H1 (cell line): ENCODE data around the gene FOXN3.

Experiments
- KDM5A ChIP-seq: fragments of 200-600 bp; IDR thresholded peaks from 2 replicates; pipeline ENCODE4 v1.7.1; 2012; ENCODE audit warnings: mild to moderate bottlenecking, low read length, inconsistent platforms, mixed read lengths
- MAX ChIP-seq: IDR thresholded peaks from 2 replicates; pipeline ENCODE4 v1.6.1; 2012; ENCODE audit warnings: inconsistent platforms
- PHF8 ChIP-seq: fragments of 200-600 bp; sonication (generic); conservative IDR thresholded peaks from 2 replicates; pipeline ENCODE4 v1.7.1; 2012; ENCODE audit warnings: low read depth, mild to moderate bottlenecking, inconsistent platforms, low read length, moderate library complexity
- POLR2A ChIP-seq, 2 experiments: IDR thresholded peaks; 1 replicate in 1 of 2; 2 replicates in 1 of 2; pipeline ENCODE4 v1.6.1; 2011; ENCODE audit warnings: low read depth in 2 of 2, low read length in 2 of 2, mild to moderate bottlenecking in 2 of 2; ENCODE audit errors: control extremely low read depth in 1 of 2
- POLR2AphosphoS5 ChIP-seq: IDR thresholded peaks from 2 replicates; pipeline ENCODE4 v1.6.1; 2011; ENCODE audit warnings: low read depth, low read length
- RFX5 ChIP-seq: IDR thresholded peaks from 2 replicates; pipeline ENCODE4 v1.6.1; 2011; ENCODE audit warnings: low read depth, low read length, improper control_type of control experiment, borderline replicate concordance
- SP4 ChIP-seq: IDR thresholded peaks from 2 replicates; pipeline ENCODE4 v1.6.1; 2012; ENCODE audit warnings: low read length, inconsistent platforms
- SUZ12 ChIP-seq: fragments of 200-600 bp; sonication (generic); IDR thresholded peaks from 2 replicates; pipeline ENCODE4 v1.6.1; 2012; ENCODE audit warnings: mild to moderate bottlenecking, inconsistent platforms, low read length, moderate library complexity, mixed read lengths
- TAF1 ChIP-seq: IDR thresholded peaks from 2 replicates; pipeline ENCODE4 v1.6.1; 2011; ENCODE audit warnings: mild to moderate bottlenecking, low read depth, low read length
- USF2 ChIP-seq: IDR thresholded peaks from 2 replicates; pipeline ENCODE4 v1.6.1; 2011; ENCODE audit warnings: low read length, improper control_type of control experiment
- ZNF274 ChIP-seq: IDR thresholded peaks from 2 replicates; pipeline ENCODE4 v1.7.0; 2012; ENCODE audit warnings: low read length, borderline replicate concordance; ENCODE audit errors: extremely low read depth
- TF ChIP-seq, protein P1 (sequence below), 3 experiments: IDR thresholded peaks; 1 replicate in 2 of 3; 2 replicates in 1 of 3; pipeline versions ENCODE4 v1.5.1 to v1.6.1; 2011; ENCODE audit warnings: low read length in 3 of 3, mild to moderate bottlenecking in 3 of 3, inconsistent platforms in 2 of 3, low read depth in 1 of 3, moderate library complexity in 1 of 3; ENCODE audit not compliant: insufficient read depth in 1 of 3; ENCODE audit errors: control extremely low read depth in 1 of 3

GRCh38 chr14:89246290-89246689 is 170.7 kb downstream of the FOXN3 start:
- TF ChIP-seq, protein P1, sequence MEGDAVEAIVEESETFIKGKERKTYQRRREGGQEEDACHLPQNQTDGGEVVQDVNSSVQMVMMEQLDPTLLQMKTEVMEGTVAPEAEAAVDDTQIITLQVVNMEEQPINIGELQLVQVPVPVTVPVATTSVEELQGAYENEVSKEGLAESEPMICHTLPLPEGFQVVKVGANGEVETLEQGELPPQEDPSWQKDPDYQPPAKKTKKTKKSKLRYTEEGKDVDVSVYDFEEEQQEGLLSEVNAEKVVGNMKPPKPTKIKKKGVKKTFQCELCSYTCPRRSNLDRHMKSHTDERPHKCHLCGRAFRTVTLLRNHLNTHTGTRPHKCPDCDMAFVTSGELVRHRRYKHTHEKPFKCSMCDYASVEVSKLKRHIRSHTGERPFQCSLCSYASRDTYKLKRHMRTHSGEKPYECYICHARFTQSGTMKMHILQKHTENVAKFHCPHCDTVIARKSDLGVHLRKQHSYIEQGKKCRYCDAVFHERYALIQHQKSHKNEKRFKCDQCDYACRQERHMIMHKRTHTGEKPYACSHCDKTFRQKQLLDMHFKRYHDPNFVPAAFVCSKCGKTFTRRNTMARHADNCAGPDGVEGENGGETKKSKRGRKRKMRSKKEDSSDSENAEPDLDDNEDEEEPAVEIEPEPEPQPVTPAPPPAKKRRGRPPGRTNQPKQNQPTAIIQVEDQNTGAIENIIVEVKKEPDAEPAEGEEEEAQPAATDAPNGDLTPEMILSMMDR (IDR thresholded peaks at IDR 0.05; ENCODE audit: control extremely low read depth in 1 of 3, insufficient read depth in 1 of 3, low read depth in 1 of 3, low read length in 3 of 3) = no peak
- no peak for TF ChIP-seq KDM5A
- TF ChIP-seq RFX5 = no peak
- no peak for TF ChIP-seq POLR2A (IDR thresholded peaks at IDR 0.05; ENCODE audit: control extremely low read depth in 1 of 2, low read depth in 2 of 2, low read length in 2 of 2)
- no peak for TF ChIP-seq POLR2AphosphoS5
- no peak for TF ChIP-seq PHF8
- TF ChIP-seq ZNF274 = no peak
- TF ChIP-seq USF2 = no peak
- TF ChIP-seq TAF1 = no peak
- no peak for TF ChIP-seq SP4
- no peak for TF ChIP-seq MAX
- TF ChIP-seq SUZ12 = no peak
